Cardiac muscle cell (in vitro differentiated cells and primary cell): ENCODE measurements around the gene ODF2. TPM values are rescaled to one million over a fixed set of nuclear protein-coding genes. Genes with fewer than 3 reads are reported as not detected.
A peak's percentile ranks its signal among the peaks of the same experiment; 100 is the strongest.

ENCODE experiments used
- DNase-seq, 2 donors: peaks; one replicate each; pipeline versions ENCODE4 v3.0.0 to v3.0.0-alpha.2; 2010 to 2017; ENCODE audit warnings: low read depth in 1 of 2, low spot score in 1 of 2
- H3K27ac ChIP-seq: fragments of 200-600 bp; sonication (generic); 2 replicates; pipeline ENCODE4 v1.5.1; 2016
- H3K27me3 ChIP-seq: fragments of 200-600 bp; sonication (generic); 2 replicates; pipeline ENCODE4 v1.6.0; 2016; ENCODE audit warnings: control low read depth
- H3K36me3 ChIP-seq: fragments of 200-600 bp; sonication (generic); 2 replicates; pipeline ENCODE4 v1.5.1; 2016; ENCODE audit warnings: control low read depth
- H3K4me1 ChIP-seq: fragments of 200-600 bp; sonication (generic); 2 replicates; pipeline ENCODE4 v1.8.1; 2017; ENCODE audit warnings: low read depth, mild to moderate bottlenecking, mixed run types
- H3K4me3 ChIP-seq: fragments of 200-600 bp; sonication (generic); 2 replicates; pipeline ENCODE4 v1.5.1; 2016; ENCODE audit warnings: mild to moderate bottlenecking
- H3K9me3 ChIP-seq: fragments of 200-600 bp; sonication (generic); 2 replicates; pipeline ENCODE4 v1.5.1; 2017; ENCODE audit warnings: low read depth, mild to moderate bottlenecking, control low read depth
- CTCF ChIP-seq: IDR thresholded peaks from 2 replicates; pipeline ENCODE4 v1.5.1; 2012; ENCODE audit warnings: low read depth, mild to moderate bottlenecking, low read length
- polyA plus RNA-seq: library from polyadenylated mRNA; unstranded; fragments of >200 nt; fragmentation: Nextera tagmentation; extraction: Ambion mirVana; gene quantifications from 2 replicates; pipeline ENCODE4 v1.2.1, GENCODE V29; 2016
- total RNA-seq: library from RNA; depleted of rRNA; stranded (reverse); fragments of >200 nt; gene quantifications from 2 replicates; pipeline ENCODE4 v1.2.3, GENCODE V29; 2016

Gene ODF2
- total and polyA plus RNA-seq, 2 experiments from 2014 or later, result 31.3 to 66.9 TPM

GRCh38 chr9:128470560-128470959 lies 14.8 kb downstream of the ODF2 start:
- Histone ChIP-seq H3K4me1 (no peaks in the 10 kb centered on the region), H3K4me3 (no peak overlapping the region), H3K27ac (no peak overlapping the region), H3K9me3 (no peaks in the 10 kb centered on the region), H3K27me3 (no peaks in the 10 kb centered on the region), H3K36me3 (peaks cover 8% of the 10 kb centered on the region)
- TF ChIP-seq CTCF, result no peak
- DNase-seq, result peak in 1 of 2 donors; percentile 89

GRCh38 chr9:128473104-128473503 lies 17.3 kb downstream of the ODF2 start:
- H3K4me1 ChIP-seq, result no peaks in the 10 kb centered on the region
- no peak overlapping the region for H3K4me3 ChIP-seq
- H3K36me3 ChIP-seq, result peaks cover 16% of the 10 kb centered on the region
- DNase-seq, result no peak
- no peak overlapping the region for H3K27ac ChIP-seq
- H3K9me3 ChIP-seq, result no peaks in the 10 kb centered on the region
- TF ChIP-seq CTCF, result no peak
- no peaks in the 10 kb centered on the region for H3K27me3 ChIP-seq

GRCh38 chr9:128475867-128476266 lies 20.1 kb downstream of the ODF2 start:
- Histone ChIP-seq H3K27ac (no peak overlapping the region), H3K36me3 (peaks cover 16% of the 10 kb centered on the region), H3K27me3 (no peaks in the 10 kb centered on the region), H3K9me3 (no peaks in the 10 kb centered on the region), H3K4me3 (no peak overlapping the region), H3K4me1 (no peaks in the 10 kb centered on the region)
- no peak for TF ChIP-seq CTCF
- DNase-seq, result no peak

DNA sequence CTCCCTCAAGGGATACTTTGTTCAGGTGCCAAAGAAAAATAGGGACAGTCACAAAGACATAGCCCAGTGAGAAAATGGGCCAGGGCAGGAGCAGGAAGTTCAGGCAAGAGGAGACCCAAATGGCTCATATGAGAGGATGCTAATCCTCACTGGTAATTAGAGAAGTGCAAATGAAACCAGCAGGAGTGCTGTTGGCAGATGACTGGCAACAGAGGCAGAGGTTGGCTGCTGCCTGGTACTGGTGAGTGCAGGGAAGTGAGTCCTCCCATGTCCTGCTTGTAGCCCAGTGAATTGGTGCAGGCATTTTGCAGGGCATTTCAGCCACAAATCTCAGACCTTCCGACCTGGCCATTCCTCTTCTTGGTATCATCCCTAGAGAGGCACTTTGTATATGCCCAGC lies 23.5 kb downstream of the ODF2 start:
- H3K27ac ChIP-seq, result no peak overlapping the region
- no peaks in the 10 kb centered on the region for H3K27me3 ChIP-seq
- no peaks in the 10 kb centered on the region for H3K4me1 ChIP-seq
- H3K4me3 ChIP-seq, result no peak overlapping the region
- peaks cover 29% of the 10 kb centered on the region for H3K36me3 ChIP-seq
- no peaks in the 10 kb centered on the region for H3K9me3 ChIP-seq
- TF ChIP-seq CTCF, result no peak
- DNase-seq, result no peak

DNA sequence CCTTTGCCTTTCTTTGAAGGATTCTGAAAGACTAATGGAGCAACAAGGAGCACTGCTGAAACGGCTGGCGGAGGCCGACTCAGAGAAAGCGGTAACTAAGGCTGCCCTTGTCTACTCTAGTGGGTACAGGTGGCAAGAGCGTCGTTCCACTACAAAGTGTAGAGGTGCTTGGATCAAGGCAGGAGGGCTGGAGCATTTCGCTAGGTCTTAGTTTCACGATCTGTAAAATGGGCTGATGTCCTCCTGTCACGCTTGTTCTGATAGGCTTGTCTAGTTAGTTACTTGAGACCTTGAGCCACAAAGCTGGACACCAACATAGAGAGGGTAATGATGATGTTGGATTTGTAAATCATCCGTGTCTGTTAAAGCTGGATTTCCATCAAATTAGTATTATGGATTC lies 25.8 kb downstream of the ODF2 start:
- no peaks in the 10 kb centered on the region for H3K9me3 ChIP-seq
- no peak overlapping the region for H3K27ac ChIP-seq
- H3K36me3 ChIP-seq, result peaks cover 15% of the 10 kb centered on the region
- DNase-seq, result no peak
- H3K4me3 ChIP-seq, result no peak overlapping the region
- no peak for TF ChIP-seq CTCF
- no peaks in the 10 kb centered on the region for H3K27me3 ChIP-seq
- H3K4me1 ChIP-seq, result no peaks in the 10 kb centered on the region

- no peaks in the 10 kb centered on the region for H3K4me1 ChIP-seq
- H3K9me3 ChIP-seq, result no peaks in the 10 kb centered on the region
- no peak for TF ChIP-seq CTCF
- H3K27me3 ChIP-seq, result no peaks in the 10 kb centered on the region
- H3K27ac ChIP-seq, result no peak overlapping the region
- peaks cover 15% of the 10 kb centered on the region for H3K36me3 ChIP-seq
- DNase-seq, result no peak
- H3K4me3 ChIP-seq, result no peak overlapping the region
Measured at GRCh38 chr9:128482186-128482585, 26.4 kb downstream of the ODF2 start.
